Measurements from ENCODE around the gene KLHL42.
"Not testable (repeated sequence)": the region's sequence is repeated elsewhere in the genome, so short reads cannot be mapped to it uniquely, and the experiment has no call there.

Gene KLHL42, protein sequence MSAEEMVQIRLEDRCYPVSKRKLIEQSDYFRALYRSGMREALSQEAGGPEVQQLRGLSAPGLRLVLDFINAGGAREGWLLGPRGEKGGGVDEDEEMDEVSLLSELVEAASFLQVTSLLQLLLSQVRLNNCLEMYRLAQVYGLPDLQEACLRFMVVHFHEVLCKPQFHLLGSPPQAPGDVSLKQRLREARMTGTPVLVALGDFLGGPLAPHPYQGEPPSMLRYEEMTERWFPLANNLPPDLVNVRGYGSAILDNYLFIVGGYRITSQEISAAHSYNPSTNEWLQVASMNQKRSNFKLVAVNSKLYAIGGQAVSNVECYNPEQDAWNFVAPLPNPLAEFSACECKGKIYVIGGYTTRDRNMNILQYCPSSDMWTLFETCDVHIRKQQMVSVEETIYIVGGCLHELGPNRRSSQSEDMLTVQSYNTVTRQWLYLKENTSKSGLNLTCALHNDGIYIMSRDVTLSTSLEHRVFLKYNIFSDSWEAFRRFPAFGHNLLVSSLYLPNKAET

DNA sequence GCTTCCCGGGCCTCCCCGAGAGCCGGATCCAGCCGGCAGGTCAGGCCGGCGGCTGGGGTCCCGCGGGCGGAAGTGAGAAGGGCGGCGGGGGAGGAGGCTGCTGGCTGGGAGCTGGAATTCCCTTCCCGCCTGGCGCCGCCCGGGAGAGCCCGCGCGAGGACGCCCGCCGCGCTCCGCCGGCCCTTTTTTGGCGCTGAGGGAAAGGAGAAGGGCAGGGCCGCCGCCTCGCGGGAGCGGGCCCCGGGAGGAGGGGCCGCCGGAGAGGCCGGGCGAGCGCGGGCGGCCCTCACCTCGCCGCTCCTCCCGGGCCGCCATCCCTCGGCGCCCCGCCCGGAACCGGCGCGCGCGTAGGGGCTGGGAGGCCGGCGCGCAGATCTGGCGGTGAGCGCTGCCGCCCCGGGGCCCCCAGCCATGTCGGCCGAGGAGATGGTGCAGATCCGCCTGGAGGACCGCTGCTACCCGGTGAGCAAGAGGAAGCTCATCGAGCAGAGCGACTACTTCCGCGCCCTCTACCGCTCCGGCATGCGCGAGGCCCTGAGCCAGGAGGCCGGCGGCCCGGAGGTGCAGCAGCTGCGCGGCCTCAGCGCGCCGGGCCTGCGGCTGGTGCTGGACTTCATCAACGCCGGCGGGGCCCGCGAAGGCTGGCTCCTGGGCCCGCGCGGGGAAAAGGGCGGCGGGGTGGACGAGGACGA, at the start of gene KLHL42, which contains the start of gene MANSC4:
KLHL42 (plus strand) TSS at position 314 of the 692 bp plus-strand sequence; CDS start at position 412, 98 bp downstream.
MANSC4 (minus strand) TSS at position 317 of the 692 bp plus-strand sequence. CDS start 8,960 bp downstream, outside the sequence.
- peak; percentile 31 for DNase-seq

DNA sequence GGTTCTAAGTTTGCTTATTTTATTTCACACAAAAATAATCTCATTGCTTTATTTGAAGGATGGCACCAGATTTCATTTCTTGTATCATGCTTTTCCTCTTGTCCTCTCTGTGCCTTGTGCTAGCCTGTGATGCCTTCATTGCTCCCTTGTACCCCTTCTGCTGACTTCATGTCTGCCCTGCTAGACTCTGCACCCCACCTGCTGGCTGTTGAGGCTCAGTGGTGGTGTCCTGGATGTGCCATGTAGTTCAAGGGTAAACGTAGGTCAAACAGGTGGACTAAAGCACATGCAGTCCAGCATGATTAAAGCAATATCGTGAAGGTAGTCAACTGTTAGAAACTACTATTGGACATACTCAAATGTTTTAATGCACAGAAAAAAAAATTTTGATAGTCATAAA, 47.8 kb upstream of the KLHL42 start:
- DNase-seq = no peak

DNA sequence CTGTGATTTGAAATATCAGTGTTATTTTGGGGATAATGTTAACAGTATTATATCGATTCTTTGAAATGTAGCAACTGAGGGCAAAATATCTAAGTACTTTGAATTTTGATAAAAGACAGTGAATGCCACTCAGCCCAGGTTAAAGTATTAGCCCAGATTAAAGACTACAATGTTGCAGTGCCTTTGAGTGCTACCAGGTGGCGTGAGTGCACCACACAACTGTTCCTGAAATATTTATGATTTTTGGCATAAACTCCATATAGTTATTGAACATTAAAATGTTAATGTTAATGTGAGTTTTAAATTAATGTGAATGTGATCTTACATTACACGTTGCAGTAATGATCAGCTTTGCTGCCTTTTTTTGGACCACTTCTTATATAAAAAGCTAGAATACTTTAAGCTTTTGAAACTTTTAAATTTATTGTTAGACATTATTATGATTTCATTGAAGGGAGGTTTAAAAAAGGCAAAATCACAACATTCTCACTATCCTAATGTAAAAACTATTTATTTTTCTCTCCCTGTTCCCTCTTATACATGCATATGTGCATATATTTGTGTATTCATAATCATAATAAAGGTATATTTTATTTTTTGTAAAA, 46.9 kb upstream of the KLHL42 start:
- DNase-seq = no peak

DNA sequence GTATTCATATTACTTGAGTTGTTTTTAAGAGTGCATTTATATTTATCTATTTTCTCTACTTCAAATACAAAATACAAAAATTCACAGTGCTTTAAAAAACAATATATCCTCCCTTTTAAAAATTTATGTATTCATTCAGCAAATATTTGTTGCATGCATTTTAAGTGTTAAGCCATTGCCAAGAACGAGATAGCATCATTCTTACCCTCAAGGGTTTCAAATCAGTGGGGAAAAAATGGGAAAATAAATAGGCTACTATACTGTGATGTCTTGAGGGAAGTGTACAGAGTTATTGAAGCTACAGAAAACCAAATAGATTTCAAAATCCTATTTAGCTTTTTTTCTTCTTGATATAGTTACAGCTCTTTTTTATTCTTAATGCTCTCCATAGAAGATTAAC, 46.2 kb upstream of the KLHL42 start:
- DNase-seq = no peak

DNA sequence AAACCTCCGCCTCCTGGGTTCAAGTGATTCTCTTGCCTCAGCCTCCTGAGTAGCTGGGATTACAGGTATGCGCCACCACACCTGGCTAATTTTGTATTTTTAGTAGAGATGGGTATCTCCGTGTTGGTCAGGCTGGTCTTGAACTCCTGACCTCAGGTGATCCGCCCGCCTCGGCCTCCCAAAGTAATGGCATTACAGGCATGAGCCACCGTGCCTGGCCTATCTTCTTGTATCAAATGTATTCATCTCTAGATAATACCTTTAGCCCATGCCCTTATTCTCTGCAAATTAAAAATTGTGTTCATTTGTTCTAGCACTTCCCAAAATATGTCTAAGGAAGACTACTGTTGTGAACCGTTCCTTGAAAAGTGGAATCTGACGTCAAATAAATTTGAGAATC, 45.7 kb upstream of the KLHL42 start:
- DNase-seq = not testable (repeated sequence)

DNA sequence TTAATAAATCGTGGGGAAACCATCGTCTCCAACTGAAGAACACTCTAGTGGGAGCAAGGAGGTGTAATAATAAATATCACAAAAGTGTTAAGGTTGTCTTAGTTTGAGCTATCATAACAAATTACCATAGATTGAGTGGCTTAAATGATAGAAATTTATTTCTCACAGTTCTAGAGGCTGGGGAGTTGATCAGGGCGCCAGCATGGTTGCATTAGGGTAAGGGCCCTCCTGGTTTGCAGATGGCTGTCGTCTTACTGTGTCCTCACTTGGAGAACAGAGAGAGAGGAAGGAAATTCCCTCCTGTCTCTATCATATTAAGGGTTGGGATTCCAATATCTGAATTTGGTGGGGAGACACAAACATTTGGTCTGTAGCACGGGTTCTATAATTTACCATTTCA, 36.4 kb upstream of the KLHL42 start:
- no peak for DNase-seq

DNA sequence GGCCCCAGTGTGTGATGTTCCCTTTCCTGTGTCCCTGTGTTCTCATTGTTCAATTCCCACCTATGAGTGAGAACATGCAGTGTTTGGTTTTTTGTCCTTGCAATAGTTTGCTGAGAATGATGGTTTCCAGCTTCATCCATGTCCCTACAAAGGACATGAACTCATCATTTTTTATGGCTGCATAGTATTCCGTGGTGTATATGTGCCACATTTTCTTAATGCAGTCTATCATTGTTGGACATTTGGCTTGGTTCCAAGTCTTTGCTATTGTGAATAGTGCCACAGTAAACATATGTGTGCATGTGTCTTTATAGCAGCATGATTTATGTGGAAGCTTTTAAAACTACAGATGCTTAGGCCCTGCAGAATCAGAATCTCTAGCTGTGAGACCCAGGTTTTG, 34.3 kb upstream of the KLHL42 start:
- DNase-seq = not testable (repeated sequence)

DNA sequence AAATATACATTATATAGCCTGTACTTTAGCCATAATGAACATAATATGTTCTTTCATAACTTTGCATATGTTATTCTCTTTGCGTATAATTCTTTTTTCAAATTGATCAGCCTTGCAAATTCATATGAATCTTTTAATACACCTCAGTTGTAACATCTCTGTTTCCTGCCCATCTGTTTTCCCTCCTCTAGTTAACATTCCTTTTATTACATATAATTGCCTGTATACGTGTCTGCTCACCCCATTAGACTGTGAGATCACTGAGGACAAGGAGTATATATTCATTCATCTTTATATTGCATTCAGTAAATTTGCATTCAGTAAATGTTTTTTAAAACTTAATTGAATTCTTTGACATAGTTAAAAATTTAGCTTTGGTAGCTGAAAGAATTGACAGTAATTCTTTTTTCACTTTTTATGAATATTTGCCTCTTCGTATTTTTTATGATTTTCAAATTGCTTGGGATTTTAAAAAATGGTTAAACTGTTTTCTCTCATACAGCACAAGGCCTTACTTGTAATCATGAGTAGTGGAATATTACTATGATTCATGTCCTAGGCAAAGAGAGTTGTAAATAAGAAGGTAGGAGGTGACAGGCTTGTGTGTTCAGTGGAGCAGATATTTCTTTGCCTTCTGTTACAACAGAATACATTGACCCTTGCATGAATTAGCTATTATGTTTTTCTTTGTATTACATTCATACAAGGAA, 32.8 kb upstream of the KLHL42 start:
- no peak for DNase-seq

DNA sequence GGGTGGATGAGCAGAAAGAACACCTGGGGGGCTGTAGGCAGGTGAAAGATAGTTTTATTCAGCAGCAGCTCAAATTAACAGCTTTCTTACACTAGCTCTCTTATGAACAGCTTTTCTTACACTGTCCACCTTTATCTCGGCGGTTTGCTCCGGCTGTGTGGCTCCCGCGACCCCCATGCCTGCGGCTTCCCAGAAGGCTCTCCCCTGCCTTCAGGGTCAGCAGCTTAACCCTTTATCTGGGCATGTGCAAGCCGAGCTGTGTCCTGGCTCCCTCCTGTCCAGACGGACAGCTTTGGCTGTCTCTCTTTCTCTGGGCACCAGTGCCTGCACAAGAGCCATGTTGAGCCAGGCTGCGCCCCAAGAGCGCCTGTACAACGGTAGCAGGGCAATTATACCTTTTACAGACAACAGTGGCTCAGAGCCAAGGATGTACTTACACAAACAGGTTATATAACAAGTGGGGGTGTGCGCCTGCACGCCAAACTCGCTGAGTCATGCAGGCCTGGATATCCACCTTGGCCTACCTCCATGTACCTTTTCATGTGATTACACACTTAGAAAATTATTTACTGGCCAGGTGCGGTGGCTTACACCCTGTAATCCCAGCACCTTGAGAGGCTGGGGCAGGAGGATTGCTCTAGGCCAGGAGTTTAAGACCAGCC, 28.5 kb upstream of the KLHL42 start:
- peak; percentile 73 for DNase-seq

DNA sequence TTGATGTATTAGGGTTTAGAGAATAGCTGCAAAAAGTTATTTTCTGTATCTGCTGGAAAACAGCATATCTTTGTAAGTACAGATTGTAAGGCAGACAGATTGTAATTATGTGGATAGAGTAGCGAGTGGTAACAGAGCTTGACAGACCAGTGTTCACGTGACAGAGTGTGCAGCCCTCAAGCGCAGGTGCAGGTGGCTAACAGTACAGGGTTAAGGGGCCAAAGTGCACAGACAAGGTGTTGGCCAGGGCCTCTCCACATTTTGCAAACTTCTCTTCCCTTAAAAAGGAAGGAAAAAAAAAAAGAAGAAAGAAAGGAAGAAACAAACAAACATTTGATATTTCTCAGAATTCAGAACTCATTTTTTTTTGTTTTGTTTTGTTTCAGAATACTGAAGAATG, 25.2 kb upstream of the KLHL42 start:
- no peak for DNase-seq

DNA sequence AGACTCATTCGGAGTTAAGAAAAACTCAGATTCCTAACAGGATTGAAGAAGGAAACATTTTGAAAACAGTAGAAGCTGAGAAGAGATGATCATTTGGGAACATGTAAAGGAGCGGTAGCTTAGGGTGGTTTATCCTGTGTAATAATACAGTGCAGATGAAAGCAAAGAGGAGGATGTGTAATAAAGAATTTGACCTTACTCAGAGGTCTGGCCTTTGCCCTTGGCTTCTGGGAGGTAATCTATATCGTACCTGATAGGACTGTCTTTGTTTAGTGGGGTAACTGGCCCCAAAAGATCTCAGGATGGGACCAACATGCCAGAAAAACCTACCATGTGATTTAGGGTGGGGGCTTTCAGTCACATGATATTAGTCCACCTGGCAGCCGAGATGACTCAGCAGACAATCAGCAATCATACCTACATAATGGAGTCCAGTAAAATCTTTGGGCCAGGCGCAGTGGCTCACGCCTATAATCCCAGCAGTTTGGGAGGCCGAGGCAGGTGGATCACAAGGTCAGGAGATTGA, 23.3 kb upstream of the KLHL42 start:
- DNase-seq = no peak

DNA sequence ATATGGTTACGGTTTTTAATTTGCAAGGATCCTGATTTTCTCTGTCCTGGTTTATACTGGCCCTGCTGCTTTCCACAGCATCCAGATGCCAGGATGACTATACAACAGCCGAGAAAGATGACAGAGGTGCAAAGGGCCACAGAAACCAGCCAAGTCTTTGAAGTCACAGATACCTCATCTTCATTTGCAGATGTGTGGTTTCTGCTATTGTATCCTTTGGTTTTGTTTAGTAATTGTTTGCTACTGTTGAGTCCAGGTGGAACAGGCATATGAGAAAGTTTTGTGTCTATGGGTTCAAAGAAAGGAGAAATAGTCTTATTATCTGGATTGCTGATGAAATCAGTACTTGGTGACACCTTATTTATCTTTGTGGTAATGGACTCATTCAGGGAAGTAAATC, 17.3 kb upstream of the KLHL42 start:
- no peak for DNase-seq

DNA sequence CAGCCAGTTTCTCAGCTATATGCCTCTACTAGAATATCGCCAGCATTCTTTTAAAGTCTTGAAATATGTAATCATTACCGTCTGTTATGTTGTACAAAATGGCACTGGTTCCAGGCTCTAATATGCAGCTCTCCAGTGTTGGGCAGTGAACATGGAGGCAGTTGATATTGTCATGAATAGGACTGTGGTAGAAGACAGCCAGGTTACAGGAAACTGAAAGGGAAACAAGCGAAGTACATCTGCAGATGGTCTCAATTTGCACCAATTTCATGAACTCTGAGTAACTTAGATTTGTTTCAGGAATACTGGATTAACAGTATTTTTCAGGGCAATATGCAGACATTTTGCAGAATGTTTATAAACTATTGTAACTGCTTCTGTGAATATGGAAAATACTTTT, 13.4 kb upstream of the KLHL42 start:
- DNase-seq = no peak

DNA sequence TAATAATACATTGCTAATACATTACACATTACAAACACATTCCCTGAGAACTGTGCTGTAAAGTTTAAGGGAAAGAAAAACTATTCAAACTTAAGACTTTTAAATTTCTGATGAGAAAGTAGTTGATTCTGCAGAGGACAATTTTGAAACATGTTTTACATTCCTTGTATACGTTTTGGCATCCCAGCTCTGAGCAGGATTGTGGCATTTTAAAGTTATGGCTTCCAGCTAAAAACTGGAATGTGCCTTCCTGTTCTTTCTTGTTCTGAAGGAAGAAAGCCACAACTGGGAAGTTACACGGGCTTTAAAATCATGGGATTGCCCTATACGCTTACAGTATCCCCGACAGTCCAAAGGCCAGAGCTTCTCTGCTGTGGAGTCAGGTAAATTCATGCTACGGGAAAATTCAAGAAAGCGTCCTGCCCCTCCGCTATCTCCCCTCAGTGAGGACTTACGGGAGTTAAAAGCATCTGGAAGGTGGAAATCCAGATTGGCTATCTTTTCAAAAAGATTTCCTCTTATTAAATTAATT, 10.8 kb upstream of the KLHL42 start:
- no peak for DNase-seq

DNA sequence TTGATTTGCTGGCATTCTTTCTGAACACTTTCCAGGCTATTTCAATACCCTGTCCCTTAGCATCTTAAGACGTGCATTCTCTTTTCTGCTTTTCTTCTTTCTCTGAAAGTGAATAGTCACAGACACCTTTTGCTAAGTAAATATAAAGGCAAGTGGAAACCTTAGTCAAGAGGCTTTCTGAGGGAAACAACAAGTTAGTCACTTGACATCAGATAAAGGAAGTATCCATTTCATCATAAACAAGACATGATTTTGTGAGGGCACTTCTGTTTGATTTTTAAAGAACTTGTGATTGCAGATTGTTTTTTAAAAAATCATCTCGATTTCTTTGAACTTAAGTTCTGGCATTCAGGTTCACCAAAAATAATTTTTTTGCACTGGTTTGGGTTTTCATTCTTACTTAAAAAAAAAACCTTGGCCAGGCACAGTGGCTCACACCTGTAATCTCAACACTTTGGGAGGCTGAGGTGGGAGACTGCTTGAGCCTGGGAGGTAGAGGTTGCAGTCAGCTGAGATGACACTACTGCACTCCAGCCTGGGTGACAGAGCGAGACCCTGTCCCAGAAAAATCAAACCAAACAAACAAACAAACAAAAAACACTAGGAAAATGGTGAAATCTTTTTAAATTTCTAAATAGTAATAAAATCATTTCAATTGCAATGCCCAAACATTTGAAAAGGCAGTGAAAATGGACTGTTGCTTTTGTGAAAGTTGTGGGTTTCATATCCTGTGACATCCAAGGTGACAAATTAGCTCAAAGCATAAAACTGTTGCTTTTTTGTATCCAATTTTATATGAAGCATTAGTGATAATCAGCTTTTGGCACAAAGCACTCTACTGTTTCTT, 8.3 kb upstream of the KLHL42 start:
- DNase-seq = no peak

DNA sequence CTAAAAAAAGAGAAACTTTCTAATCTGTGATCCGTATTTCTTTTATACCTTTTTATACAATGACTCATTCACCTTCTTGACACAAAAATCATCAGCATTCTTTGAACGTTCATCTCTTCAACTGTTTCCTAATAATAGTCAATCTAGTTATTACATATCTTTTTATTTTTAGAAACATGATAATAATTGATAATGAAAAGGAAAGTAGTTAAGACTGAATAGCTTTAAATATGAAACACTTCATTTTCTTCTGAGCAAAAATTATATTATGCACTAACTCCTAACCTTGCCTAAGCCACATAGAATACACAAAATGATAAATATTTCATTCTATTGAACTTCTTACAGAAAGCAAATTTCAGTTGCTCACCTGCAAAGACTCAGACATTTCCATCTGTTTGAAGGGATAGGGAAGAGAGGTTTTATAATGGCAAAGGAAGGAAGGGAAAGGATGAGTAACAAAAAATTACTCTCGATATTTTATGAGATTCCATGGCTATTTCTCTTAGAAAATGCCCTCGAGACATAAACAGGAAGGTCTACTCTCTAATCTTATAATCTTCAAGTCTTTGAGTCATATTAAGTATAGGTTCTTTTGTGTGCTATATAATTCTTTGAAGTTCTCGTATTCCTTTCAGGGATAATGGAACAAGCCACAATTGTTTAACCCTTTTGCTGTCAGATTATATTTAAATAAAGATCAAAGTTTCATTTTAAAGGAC, 7.5 kb upstream of the KLHL42 start:
- DNase-seq = no peak

DNA sequence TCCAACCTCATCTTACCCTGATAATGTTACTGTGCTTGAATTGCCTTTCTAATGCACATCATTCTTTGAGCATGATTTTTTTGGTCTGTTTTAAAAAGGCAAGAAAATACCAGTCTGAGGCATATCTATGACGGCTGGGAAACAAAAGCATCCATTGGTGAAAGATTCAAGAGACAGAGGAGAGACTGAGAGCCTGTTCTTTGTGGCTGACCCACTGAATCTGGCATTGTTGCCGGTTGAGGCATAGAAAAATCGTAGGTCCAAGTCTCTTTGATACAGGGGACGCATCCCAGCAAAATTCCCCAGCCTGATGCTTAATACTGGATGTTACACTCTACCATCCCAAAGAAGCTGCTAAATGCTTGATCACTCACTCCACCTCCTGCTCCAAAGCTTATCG, 2.9 kb upstream of the KLHL42 start:
- DNase-seq = no peak

DNA sequence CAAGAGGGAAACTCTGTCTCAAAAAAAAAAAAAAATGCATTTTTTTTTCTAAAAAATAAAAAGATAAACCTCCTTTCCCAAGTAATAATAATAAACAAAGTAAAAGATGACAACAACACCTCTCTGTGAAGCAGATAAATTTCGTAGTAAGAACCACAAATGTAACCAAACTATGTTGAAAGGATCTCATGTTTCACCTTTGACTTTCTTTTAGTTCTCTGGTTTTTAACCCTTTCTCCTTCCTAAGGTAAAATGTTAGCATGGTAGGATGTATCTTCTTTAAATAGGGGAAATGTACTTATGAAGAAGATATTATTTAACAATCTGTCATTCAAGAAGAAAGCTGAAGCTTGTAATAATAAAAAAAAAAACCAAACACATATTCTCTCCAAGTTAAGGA, 1.8 kb upstream of the KLHL42 start:
- no peak for DNase-seq

DNA sequence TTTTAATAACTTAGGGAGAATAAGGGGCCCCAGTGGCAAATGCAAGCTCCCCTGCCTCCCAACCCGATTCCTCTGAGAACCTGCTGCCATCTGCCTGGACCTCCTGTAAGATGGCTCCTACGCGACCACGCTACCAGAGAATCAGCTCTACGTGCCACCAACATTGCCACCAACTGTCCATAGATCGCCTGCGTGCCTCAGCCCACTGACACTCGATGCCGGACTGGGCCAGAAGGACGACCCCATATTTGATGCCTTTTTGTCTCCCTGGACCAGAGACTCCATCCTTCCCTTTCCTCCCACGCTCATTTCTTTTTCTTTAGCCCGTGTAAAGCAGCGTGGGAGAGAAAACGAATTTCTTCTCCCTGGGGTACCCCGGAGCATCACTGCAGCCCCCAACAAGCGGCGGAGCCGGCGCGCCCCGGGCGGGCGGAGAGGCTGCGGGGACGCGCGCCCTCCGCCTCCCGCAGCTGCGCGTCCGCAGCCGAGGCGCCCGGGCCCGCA, 565 bp upstream of the KLHL42 start:
- DNase-seq = no peak
